Sigmoid colon (tissue), 7 donors: Measurements from ENCODE around the gene ATP5F1E. TPM values are rescaled to one million over a fixed set of nuclear protein-coding genes. Genes with fewer than 3 reads are reported as not detected.
A peak's percentile ranks its signal among the peaks of the same experiment; 100 is the strongest.

Source experiments
- DNase-seq: peaks from one replicate; pipeline ENCODE4 v3.0.0-alpha.2; 2019
- H3K27ac ChIP-seq, 4 donors: fragments of 200-600 bp; sonication (generic); one replicate each; pipeline ENCODE4 v1.5.1; 2016 to 2019; ENCODE audit warnings: mild to moderate bottlenecking in 1 of 4
- H3K27me3 ChIP-seq, 3 donors: fragments of 200-600 bp; sonication (generic); one replicate each; pipeline ENCODE4 v1.5.1; 2019; ENCODE audit warnings: mild to moderate bottlenecking in 1 of 3
- H3K36me3 ChIP-seq, 4 donors: fragments of 200-600 bp; sonication (generic); one replicate each; pipeline ENCODE4 v1.5.1; 2016 to 2019
- H3K4me1 ChIP-seq, 4 donors: fragments of 200-600 bp; sonication (generic); one replicate each; pipeline ENCODE4 v1.5.1; 2017 to 2019
- H3K4me3 ChIP-seq, 4 donors: fragments of 200-600 bp; sonication (generic); one replicate each; pipeline ENCODE4 v1.5.1; 2017 to 2019; ENCODE audit warnings: mild to moderate bottlenecking in 2 of 4, moderate library complexity in 1 of 4
- H3K9me3 ChIP-seq, 4 donors: fragments of 200-600 bp in 3 of 4; sonication (generic) in 3 of 4; one replicate each; pipeline versions ENCODE4 v1.5.1 to v1.6.1; 2013 to 2019
- EP300 ChIP-seq, 4 donors: sonication (generic); formaldehyde crosslinking; IDR thresholded peaks; one replicate each; pipeline ENCODE4 v1.6.1; 2017; ENCODE audit warnings: antibody characterized with exemption in 4 of 4
- POLR2A ChIP-seq, 2 donors: fragments of 450-650 bp; IDR thresholded peaks; one replicate each; pipeline ENCODE4 v1.6.1; 2016; ENCODE audit warnings: antibody characterized with exemption in 2 of 2, mild to moderate bottlenecking in 2 of 2, moderate library complexity in 2 of 2
- POLR2AphosphoS5 ChIP-seq, 4 donors: sonication (generic); formaldehyde crosslinking; IDR thresholded peaks; one replicate each; pipeline ENCODE4 v1.6.1; 2017; ENCODE audit warnings: antibody characterized with exemption in 4 of 4
- WGBS, 2 donors: extraction: QIAGEN DNeasy Blood & Tissue Kit; methylation state at CpG; one replicate each; pipeline ENCODE4 v1.1.7; 2013; 5-methylcytosine and 5-hydroxymethylcytosine counted together
- intact Hi-C: fragments of 100-400 bp; cut with DNase I; formaldehyde crosslinking; loops from one replicate; pipeline ENCODE4 v1.15.1; 2023
- polyA plus RNA-seq, 3 donors: library from polyadenylated mRNA; stranded (reverse); fragments of 200-250 nt; gene quantifications; one replicate each; pipeline ENCODE4 v1.2.3, GENCODE V29; 2013
- total RNA-seq, 4 donors: library from RNA; depleted of rRNA; stranded (reverse); fragments of >200 nt; gene quantifications; one replicate each; pipeline ENCODE4 v1.1.0, GENCODE V29; 2016
- TF ChIP-seq, protein P1 (sequence below), 4 experiments: fragments of 450-650 bp in 3 of 4; fragments of 200-600 bp in 1 of 4; IDR thresholded peaks; one replicate each; pipeline ENCODE4 v1.5.1; 2016 to 2019; ENCODE audit warnings: antibody characterized with exemption in 4 of 4, mild to moderate bottlenecking in 3 of 4, moderate library complexity in 2 of 4
- donor health status: healthy with polysubstance abuse.
- donor health status: Bipolar disorder and iron deficiency.
- donor health status: healthy.

Gene ATP5F1E
- total and polyA plus RNA-seq, 7 donors: 28.5 to 110 (median 57.4) TPM

DNA sequence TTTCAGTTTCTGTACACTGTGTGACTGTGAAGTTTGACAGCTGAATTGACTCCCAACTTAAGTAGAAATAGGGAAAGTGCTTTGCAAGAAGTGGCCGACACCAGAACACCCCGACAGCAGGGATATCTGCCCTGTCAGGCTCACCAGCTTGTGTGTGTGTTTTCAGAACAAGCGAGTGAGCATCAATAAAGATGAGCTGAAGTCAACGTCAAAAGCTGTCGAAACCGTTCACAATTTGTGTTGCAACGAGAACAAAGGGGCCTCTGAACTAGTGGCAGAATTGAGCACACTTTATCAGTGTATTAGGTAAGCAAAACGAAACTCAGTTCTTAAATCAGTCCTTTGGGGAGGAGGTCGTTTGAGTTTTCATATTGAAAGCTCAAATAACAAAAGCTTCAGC, 40.4 kb downstream of the ATP5F1E start:
- H3K27me3 ChIP-seq: no peaks in the 10 kb centered on the region
- no peaks in the 10 kb centered on the region for H3K4me1 ChIP-seq
- intact Hi-C loops: no loop called here
- H3K4me3 ChIP-seq: no peak overlapping the region
- H3K36me3 ChIP-seq: peaks cover 41 to 100% (median 82%) of the 10 kb centered on the region in 4 donors
- no peaks in the 10 kb centered on the region for H3K9me3 ChIP-seq
- 81 to 86% methylated on average over 9 of the region's 9 CpGs for WGBS, 2 donors
- H3K27ac ChIP-seq: no peak overlapping the region
- TF ChIP-seq POLR2A (IDR thresholded peaks at IDR 0.05): no peak
- TF ChIP-seq EP300 (IDR thresholded peaks at IDR 0.05): no peak
- TF ChIP-seq, protein P1, sequence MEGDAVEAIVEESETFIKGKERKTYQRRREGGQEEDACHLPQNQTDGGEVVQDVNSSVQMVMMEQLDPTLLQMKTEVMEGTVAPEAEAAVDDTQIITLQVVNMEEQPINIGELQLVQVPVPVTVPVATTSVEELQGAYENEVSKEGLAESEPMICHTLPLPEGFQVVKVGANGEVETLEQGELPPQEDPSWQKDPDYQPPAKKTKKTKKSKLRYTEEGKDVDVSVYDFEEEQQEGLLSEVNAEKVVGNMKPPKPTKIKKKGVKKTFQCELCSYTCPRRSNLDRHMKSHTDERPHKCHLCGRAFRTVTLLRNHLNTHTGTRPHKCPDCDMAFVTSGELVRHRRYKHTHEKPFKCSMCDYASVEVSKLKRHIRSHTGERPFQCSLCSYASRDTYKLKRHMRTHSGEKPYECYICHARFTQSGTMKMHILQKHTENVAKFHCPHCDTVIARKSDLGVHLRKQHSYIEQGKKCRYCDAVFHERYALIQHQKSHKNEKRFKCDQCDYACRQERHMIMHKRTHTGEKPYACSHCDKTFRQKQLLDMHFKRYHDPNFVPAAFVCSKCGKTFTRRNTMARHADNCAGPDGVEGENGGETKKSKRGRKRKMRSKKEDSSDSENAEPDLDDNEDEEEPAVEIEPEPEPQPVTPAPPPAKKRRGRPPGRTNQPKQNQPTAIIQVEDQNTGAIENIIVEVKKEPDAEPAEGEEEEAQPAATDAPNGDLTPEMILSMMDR (IDR thresholded peaks at IDR 0.05): no peak
- TF ChIP-seq POLR2AphosphoS5 (IDR thresholded peaks at IDR 0.05): no peak
- peak; percentile 18 for DNase-seq

DNA sequence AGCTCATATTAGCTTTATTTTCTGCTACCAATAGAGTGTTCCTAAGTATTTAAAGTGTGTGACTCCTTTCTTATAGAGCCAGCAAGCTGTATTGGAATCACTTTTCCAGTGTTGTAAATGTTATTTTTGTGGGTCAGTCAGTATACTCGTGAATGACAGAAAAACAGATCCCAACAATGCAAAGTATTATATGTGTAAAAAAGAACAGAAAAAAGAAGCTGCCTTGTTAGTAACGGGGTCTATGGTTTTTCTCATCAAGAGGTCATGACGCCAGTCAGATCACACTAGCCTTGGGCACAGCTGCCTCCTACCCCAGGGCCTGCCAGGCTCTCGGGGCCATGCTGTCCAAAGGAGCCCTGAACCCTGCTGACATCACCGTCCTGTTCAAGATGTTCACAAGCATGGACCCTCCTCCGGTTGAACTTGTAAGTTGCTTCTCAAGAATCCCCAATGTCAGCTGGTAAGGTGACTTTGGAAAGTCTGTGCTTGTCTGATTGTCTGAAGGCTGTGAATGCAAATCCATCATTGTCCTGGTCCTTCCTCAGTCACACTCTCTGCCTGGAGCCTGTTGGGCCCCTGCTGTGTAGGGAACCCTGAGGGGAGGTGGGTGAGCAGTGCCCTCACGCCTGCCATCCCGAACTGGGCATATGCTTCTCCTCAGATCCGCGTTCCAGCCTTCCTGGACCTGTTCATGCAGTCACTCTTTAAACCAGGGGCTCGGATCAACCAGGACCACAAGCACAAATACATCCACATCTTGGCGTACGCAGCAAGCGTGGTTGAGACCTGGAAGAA, 41.3 kb downstream of the ATP5F1E start:
- peak; percentile 52 for DNase-seq
- 94 to 95% methylated on average over 14 of the region's 14 CpGs for WGBS, 2 donors
- Histone ChIP-seq H3K9me3 (no peaks in the 10 kb centered on the region), H3K4me3 (no peak overlapping the region), H3K27me3 (no peaks in the 10 kb centered on the region), H3K4me1 (peaks cover 0 to under 1% (median 0%) of the 10 kb centered on the region in 4 donors), H3K36me3 (peaks cover 36 to 100% (median 79%) of the 10 kb centered on the region in 4 donors), H3K27ac (no peak overlapping the region)
- TF ChIP-seq EP300 (IDR thresholded peaks at IDR 0.05) (no peak), POLR2A (IDR thresholded peaks at IDR 0.05) (no peak), POLR2AphosphoS5 (IDR thresholded peaks at IDR 0.05) (no peak)
- TF ChIP-seq, protein P1 (IDR thresholded peaks at IDR 0.05): no peak
- intact Hi-C loops: no loop called here

GRCh38 chr20:58989196-58989595, 42.9 kb downstream of the ATP5F1E start:
- intact Hi-C loops: no loop called here
- peaks cover 0 to 17% (median 10%) of the 10 kb centered on the region in 4 donors for H3K4me1 ChIP-seq
- TF ChIP-seq EP300 (IDR thresholded peaks at IDR 0.05) (no peak), POLR2A (IDR thresholded peaks at IDR 0.05) (no peak), POLR2AphosphoS5 (IDR thresholded peaks at IDR 0.05) (no peak)
- TF ChIP-seq, protein P1 (IDR thresholded peaks at IDR 0.05): no peak
- H3K9me3 ChIP-seq: no peaks in the 10 kb centered on the region
- peaks cover 36 to 84% (median 71%) of the 10 kb centered on the region in 4 donors for H3K36me3 ChIP-seq
- peak; percentile 48 for DNase-seq
- no peak overlapping the region for H3K27ac ChIP-seq
- H3K4me3 ChIP-seq: no peak overlapping the region
- H3K27me3 ChIP-seq: no peaks in the 10 kb centered on the region
- WGBS, 2 donors: 88 to 96% methylated on average over 10 of the region's 10 CpGs

- intact Hi-C loops: no loop called here
- no peaks in the 10 kb centered on the region for H3K27me3 ChIP-seq
- H3K4me1 ChIP-seq: peaks cover 0 to 24% (median 16%) of the 10 kb centered on the region in 4 donors
- peak; percentile 19 for DNase-seq
- H3K9me3 ChIP-seq: no peaks in the 10 kb centered on the region
- no peak overlapping the region for H3K27ac ChIP-seq
- no peak for TF ChIP-seq POLR2A (IDR thresholded peaks at IDR 0.05)
- TF ChIP-seq, protein P1 (IDR thresholded peaks at IDR 0.05): no peak
- no peak for TF ChIP-seq EP300 (IDR thresholded peaks at IDR 0.05)
- TF ChIP-seq POLR2AphosphoS5 (IDR thresholded peaks at IDR 0.05): no peak
- H3K4me3 ChIP-seq: no peak overlapping the region
- WGBS, 2 donors: 94 to 95% methylated on average over 6 of the region's 6 CpGs
- H3K36me3 ChIP-seq: peaks cover 36 to 77% (median 64%) of the 10 kb centered on the region in 4 donors
These were observed 43.6 kb downstream of the ATP5F1E start for GRCh38 chr20:58988565-58988882.
